Smooth muscle cell (in vitro differentiated cells): ENCODE measurements around the gene NEURL3. TPM values are rescaled to one million over a fixed set of nuclear protein-coding genes. Genes with fewer than 3 reads are reported as not detected.

Experiments used
- DNase-seq: peaks from one replicate; lab custom pipeline; 2025; ENCODE audit not compliant: unreplicated experiment; lab: John Stamatoyannopoulos, UW
- H2AFZ ChIP-seq: fragments of 200-600 bp; sonication (generic); 2 replicates; pipeline ENCODE4 v1.6.0; 2016; ENCODE audit warnings: antibody characterized with exemption, low read depth, mild to moderate bottlenecking
- H3F3A ChIP-seq: fragments of 200-600 bp; sonication (generic); 2 replicates; pipeline ENCODE4 v1.6.0; 2017; ENCODE audit warnings: antibody characterized with exemption, low read depth
- H3K27ac ChIP-seq: fragments of 200-600 bp; sonication (generic); 2 replicates; pipeline ENCODE4 v1.5.1; 2016; ENCODE audit warnings: low read depth, mild to moderate bottlenecking
- H3K27me3 ChIP-seq: fragments of 200-600 bp; sonication (generic); 2 replicates; pipeline ENCODE4 v1.6.1; 2016; ENCODE audit warnings: low read depth, mild to moderate bottlenecking
- H3K36me3 ChIP-seq: fragments of 200-600 bp; sonication (generic); 2 replicates; pipeline ENCODE4 v1.5.1; 2016; ENCODE audit warnings: low read depth
- H3K4me1 ChIP-seq: fragments of 200-600 bp; sonication (generic); 2 replicates; pipeline ENCODE4 v1.5.1; 2016; ENCODE audit warnings: low read depth
- H3K4me2 ChIP-seq: fragments of 200-600 bp; sonication (generic); 2 replicates; pipeline ENCODE4 v1.6.0; 2016; ENCODE audit warnings: mild to moderate bottlenecking
- H3K4me3 ChIP-seq: fragments of 200-600 bp; sonication (generic); 2 replicates; pipeline ENCODE4 v1.5.1; 2016; ENCODE audit warnings: mild to moderate bottlenecking
- H3K79me2 ChIP-seq: fragments of 200-600 bp; sonication (generic); 2 replicates; pipeline ENCODE4 v1.6.0; 2016; ENCODE audit warnings: low read depth, mild to moderate bottlenecking
- H3K9ac ChIP-seq: fragments of 200-600 bp; sonication (generic); 2 replicates; pipeline ENCODE4 v1.6.0; 2016; ENCODE audit warnings: low read depth
- H3K9me3 ChIP-seq: fragments of 200-600 bp; sonication (generic); replicated peaks from 2 replicates; pipeline ENCODE4 v1.5.1; 2016; ENCODE audit warnings: low read depth
- H4K20me1 ChIP-seq: fragments of 200-600 bp; sonication (generic); 2 replicates; pipeline ENCODE4 v1.6.0; 2016; ENCODE audit warnings: low read depth
- CTCF ChIP-seq: fragments of 200-600 bp; sonication (generic); IDR thresholded peaks from 2 replicates; pipeline ENCODE4 v1.5.1; 2017; ENCODE audit warnings: borderline replicate concordance, mild to moderate bottlenecking, antibody characterized with exemption; ENCODE audit not compliant: insufficient read depth, poor library complexity, severe bottlenecking
- WGBS: methylation state at CpG from one replicate; pipeline ENCODE4 v1.1.7; 2016; ENCODE audit warnings: low lambda C conversion rate; 5-methylcytosine and 5-hydroxymethylcytosine counted together
- polyA plus RNA-seq: library from polyadenylated mRNA; unstranded; fragments of >200 nt; fragmentation: Nextera tagmentation; extraction: Ambion mirVana; gene quantifications from 2 replicates; pipeline ENCODE4 v1.2.1, GENCODE V29; 2016
- total RNA-seq: library from RNA; depleted of rRNA; stranded (reverse); fragments of >200 nt; gene quantifications from 2 replicates; pipeline ENCODE4 v1.2.3, GENCODE V29; 2014

Gene NEURL3
- total and polyA plus RNA-seq, 2 experiments from 2014 or later: 0.21 TPM; not detected in 1

DNA sequence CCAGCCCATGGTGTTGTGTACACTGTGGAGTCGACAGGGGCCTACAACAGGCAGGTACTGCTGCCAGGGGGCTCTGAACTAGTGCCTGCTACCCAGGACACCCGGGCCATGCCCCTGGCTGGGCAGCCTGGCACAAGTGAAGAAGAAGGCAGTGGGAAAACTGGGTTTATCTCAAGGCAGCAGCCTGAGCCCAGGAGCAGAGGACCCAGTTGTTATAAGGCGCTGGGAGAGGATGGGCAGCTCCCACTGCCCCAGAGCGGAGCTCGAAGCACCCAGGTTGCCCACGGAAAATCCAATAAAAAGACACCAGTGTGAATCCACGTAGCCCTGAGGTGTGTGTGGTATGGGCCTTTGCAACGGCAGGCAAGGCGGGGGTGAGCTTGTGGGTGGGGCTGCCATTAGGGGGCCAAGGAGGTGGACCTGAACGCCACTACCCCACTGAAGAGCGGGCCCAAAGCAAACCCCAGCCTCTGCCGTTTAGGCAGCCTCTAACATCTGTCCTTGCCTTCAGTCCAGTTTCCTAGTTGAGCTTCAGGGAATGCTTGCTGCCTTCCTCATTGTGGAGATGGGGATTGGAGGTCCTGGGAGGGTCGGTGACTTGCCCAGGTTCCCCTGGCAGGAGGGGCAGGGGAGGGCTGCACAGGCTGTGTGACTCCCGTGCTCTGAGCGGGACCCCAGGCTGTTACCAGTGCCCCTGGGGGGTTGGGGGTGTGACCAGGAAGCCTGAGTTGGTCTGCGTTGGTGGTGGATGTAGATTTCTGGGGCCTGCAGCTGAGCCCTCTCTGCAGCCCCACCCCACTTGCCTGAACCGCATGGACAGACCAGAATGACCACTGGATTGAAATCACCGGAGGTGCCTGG is 47.4 kb upstream of the NEURL3 start:
- 90% methylated on average over 18 of the region's 18 CpGs for WGBS
- Histone ChIP-seq H3K79me2 (no peaks in the 10 kb centered on the region), H3F3A (no peaks in the 10 kb centered on the region), H3K4me2 (no peak overlapping the region), H3K9me3 (no peaks in the 10 kb centered on the region), H3K36me3 (no peaks in the 10 kb centered on the region), H3K9ac (no peak overlapping the region), H4K20me1 (no peaks in the 10 kb centered on the region), H2AFZ (no peak overlapping the region), H3K27me3 (no peaks in the 10 kb centered on the region), H3K4me3 (no peak overlapping the region), H3K27ac (no peak overlapping the region), H3K4me1 (no peaks in the 10 kb centered on the region)
- DNase-seq: no peak
- no peak for TF ChIP-seq CTCF

- DNase-seq: no peak
- WGBS: 98% methylated on average over 21 of the region's 25 CpGs
- no peak overlapping the region for H3K4me3 ChIP-seq
- H2AFZ ChIP-seq: no peak overlapping the region
- H4K20me1 ChIP-seq: no peaks in the 10 kb centered on the region
- no peak overlapping the region for H3K27ac ChIP-seq
- H3K9me3 ChIP-seq: no peaks in the 10 kb centered on the region
- no peaks in the 10 kb centered on the region for H3K79me2 ChIP-seq
- no peak overlapping the region for H3K4me2 ChIP-seq
- H3F3A ChIP-seq: no peaks in the 10 kb centered on the region
- no peaks in the 10 kb centered on the region for H3K4me1 ChIP-seq
- H3K9ac ChIP-seq: no peak overlapping the region
- H3K27me3 ChIP-seq: no peaks in the 10 kb centered on the region
- H3K36me3 ChIP-seq: no peaks in the 10 kb centered on the region
- no peak for TF ChIP-seq CTCF
Measured at GRCh38 chr2:96551605-96552314, 46.6 kb upstream of the NEURL3 start.

DNA sequence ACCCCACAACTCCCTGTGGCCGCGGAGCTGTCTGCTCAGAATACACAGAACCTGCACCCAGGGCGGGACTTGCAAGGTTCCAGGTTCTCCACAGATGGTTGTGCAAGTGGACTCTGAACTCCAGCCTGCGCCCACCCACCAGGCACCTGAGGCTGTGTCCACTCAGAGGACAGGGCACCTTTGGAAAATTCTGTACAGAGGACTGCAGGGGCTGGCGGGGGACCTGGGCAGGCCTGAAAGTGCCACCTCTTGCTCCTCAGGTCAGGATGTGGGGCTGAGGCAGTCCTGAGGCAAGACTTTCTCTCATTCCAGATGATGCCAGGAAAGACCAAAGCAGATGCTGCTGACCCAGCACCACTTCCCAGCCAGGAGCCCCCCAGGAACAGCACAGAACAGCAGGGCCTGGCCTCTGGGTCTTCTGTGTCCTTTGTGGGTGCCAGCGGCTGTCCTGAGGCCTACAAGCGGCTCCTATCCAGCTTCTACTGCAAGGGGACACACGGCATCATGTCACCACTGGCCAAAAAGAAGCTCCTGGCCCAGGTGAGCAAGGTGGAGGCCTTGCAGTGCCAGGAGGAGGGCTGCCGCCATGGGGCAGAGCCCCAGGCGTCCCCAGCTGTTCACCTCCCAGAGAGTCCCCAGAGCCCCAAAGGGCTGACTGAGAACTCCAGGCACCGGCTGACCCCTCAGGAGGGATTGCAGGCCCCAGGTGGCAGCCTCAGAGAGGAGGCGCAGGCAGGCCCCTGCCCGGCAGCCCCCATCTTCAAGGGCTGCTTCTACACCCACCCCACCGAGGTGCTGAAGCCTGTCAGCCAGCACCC is 45.8 kb upstream of the NEURL3 start:
- H3K79me2 ChIP-seq: no peaks in the 10 kb centered on the region
- no peak for TF ChIP-seq CTCF
- no peaks in the 10 kb centered on the region for H3F3A ChIP-seq
- no peaks in the 10 kb centered on the region for H3K27me3 ChIP-seq
- H2AFZ ChIP-seq: no peak overlapping the region
- no peak overlapping the region for H3K9ac ChIP-seq
- H3K9me3 ChIP-seq: no peaks in the 10 kb centered on the region
- H4K20me1 ChIP-seq: no peaks in the 10 kb centered on the region
- H3K27ac ChIP-seq: no peak overlapping the region
- no peak for DNase-seq
- no peak overlapping the region for H3K4me3 ChIP-seq
- H3K4me2 ChIP-seq: no peak overlapping the region
- 93% methylated on average over 14 of the region's 14 CpGs for WGBS
- no peaks in the 10 kb centered on the region for H3K4me1 ChIP-seq
- no peaks in the 10 kb centered on the region for H3K36me3 ChIP-seq
